Kidney tubule cell (primary cell): ENCODE results near the gene CHMP3.
"Not testable (repeated sequence)": the region's sequence is repeated elsewhere in the genome, so short reads cannot be mapped to it uniquely, and the experiment has no call there.

Source experiments
- DNase-seq: peaks from one replicate; pipeline ENCODE4 v3.0.0-alpha.2; 2018; ENCODE audit warnings: low spot score

The CHMP3 gene

DNA sequence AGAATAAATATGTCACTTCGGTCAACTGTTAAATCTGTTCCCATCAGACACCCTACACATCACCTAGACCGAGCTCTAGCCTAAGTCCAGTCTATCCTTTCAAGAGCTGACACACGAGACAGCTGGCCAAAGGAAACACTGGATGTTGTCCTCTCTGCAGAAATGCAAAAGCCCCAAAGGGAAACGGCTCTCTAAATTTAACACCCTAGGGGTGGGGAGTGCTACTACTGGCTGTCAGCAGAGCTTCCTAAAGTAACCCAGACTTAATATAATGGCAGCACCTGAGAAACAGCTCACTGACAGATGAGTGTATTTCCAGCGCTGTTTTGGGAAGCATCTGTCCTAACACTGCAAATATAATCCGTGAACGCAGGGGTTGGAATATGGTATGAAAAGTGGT is 55.6 kb downstream of the CHMP3 start:
- DNase-seq = no peak

DNA sequence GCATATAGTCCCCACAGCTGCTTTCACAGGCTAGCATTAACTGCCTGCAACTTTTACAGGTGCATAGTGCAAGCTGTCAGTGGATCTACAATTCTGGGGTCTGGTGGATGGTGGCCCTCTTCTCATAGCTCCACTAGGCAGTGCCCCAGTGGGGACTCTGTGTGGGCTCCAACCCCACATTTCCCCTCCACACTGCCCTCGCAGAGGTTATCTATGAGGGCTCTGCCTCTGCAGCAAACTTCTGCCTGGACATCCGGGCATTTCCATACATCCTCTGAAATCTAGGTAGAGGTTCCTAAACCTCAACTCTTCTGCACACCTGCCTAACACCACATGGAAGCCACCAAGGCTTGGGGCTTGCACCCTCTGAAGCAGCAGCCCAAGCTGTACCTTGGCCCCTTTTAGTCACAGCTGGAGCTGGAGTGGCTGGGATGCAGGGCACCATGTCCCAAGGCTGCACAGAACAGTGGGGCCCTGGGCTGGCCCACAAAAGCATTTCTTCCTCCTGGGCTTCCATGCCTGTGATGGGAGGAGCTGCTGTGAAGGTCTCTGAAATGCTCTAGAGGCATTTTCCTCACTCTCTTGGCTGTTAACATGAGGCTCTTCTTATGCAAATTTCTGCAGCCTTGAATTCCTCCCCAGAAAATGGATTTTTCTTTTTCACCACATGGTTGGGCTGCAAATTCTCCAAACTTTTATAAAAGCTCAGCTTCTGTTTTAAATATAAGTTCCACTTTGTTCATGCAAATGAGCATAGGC is 62.7 kb downstream of the CHMP3 start:
- no peak for DNase-seq

GRCh38 chr2:86499326-86499725 is 63.9 kb downstream of the CHMP3 start:
- peak; percentile 16 for DNase-seq

- peak; percentile 43 for DNase-seq
Observed at GRCh38 chr2:86498468-86499260, 64.6 kb downstream of the CHMP3 start.

DNA sequence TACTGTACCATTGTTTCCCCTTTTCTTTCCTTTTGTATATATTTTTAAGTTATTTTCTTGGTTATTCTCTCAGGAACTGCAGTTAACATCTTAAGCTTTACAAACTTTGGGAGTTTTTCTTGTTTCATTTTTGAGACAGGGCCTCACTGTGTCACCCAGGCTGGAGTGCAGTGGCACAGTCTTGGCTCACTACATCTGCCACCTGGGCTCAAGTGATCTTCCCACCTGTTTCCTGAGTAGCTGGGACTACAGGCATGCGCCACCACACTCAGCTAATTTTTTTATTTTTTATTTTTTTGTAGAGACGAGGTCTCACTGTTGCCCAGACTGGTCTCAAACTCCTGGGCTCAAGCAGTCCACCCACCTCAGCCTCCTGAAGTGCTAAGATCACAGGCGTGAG is 66.9 kb downstream of the CHMP3 start:
- DNase-seq = not testable (repeated sequence)

DNA sequence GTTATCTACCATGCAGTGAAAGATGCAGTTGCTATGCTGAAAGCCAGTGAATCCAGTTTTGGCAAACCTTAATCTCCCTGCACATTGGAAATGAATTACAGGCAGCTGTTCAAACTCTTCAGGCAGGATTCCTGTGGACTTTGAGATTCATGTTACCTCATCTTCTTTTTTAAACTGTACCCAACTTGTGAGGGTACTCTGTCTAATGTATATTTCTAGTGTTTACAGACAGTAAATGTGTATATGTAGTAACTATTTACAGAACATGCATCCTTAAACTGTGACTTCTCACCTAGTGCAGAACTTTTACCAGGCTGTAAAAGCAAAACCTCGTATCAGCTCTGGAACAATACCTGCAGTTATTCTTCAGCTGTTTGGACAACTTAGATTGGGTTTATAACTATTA is 71.2 kb downstream of the CHMP3 start:
- no peak for DNase-seq

GRCh38 chr2:86491088-86491487 is 72.2 kb downstream of the CHMP3 start:
- DNase-seq = no peak

DNA sequence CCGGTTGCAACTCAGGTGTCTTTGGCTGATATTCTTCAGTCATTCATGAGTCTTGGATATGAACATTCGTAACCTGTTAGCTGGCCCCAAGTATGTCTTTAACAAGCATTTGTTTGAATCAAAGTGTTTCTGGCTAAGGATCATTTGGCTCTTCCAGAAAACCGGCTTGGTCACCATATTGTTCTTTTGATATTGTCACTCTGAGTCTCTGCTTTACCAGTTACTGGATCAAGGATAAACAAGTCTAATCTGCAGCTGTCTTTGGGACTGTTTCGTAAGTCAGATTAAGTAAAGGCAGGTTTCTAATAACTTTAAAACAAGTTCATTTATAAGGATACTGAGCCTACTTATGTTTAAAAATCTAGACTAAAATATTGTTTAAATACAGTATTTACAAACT is 73.0 kb downstream of the CHMP3 start:
- DNase-seq = no peak

- DNase-seq = no peak
Observed at GRCh38 chr2:86489542-86489941, 73.7 kb downstream of the CHMP3 start.

DNA sequence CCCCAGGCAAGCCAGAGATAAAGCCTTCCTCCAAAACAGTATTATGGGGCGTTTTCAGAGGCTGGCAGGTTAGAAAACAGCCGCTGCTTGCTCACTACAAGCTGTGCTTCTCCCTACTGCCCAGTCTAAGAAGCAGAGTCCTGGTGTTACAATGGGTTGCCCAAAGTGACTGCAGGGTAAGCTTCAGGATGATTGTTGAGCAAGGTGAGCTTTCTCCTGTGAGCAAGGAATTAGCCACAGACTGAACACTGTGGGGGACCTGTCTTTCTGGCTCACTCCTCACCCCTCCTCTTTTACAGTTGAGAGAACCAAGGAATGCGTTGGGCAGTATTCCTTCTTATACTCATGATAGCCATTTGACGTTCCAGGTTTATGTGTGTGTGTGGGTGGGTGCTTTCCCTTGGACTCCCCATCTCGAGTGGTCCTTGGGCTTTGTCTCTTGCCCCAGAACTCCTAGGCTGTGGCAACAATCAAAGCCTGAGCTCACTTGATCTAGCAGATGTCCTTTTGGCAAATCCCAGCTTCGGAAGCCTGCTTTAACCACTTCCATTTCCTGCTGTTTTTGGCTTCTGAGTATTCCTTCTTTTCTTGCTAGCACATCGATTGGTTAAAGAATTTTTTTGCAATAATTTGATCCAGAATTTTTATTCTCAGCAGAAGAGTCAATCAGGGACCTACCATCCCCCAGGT is 74.5 kb downstream of the CHMP3 start:
- DNase-seq = no peak

- DNase-seq = no peak
Observed at GRCh38 chr2:86487062-86487461, 76.2 kb downstream of the CHMP3 start.

- no peak for DNase-seq
Observed at GRCh38 chr2:86485802-86486201, 77.4 kb downstream of the CHMP3 start.

- DNase-seq = no peak
Observed at GRCh38 chr2:86485103-86485502, 78.1 kb downstream of the CHMP3 start.

- DNase-seq = no peak
Observed at GRCh38 chr2:86484385-86484784, 78.9 kb downstream of the CHMP3 start.

- peak; percentile 58 for DNase-seq
Observed at GRCh38 chr2:86482034-86482433, 81.2 kb downstream of the CHMP3 start.

DNA sequence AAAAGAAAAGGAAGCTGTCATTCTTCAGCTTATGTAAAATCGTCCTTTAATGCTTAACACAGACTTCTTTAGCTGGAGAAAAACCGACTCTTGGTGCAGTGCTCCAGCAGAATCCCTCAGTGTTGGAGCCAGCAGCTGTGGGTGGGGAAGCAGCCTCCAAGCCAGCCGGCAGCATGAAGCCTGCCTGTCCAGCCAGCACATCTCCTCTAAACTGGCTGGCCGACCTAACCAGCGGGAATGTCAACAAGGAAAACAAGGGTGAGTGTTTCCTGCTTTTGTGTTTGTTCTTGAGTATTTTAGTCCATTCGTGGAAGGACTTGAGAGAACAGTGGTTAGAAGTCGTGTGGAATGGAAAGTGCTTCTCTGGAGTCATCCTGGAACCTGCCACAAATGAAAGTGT is 83.1 kb downstream of the CHMP3 start:
- no peak for DNase-seq

DNA sequence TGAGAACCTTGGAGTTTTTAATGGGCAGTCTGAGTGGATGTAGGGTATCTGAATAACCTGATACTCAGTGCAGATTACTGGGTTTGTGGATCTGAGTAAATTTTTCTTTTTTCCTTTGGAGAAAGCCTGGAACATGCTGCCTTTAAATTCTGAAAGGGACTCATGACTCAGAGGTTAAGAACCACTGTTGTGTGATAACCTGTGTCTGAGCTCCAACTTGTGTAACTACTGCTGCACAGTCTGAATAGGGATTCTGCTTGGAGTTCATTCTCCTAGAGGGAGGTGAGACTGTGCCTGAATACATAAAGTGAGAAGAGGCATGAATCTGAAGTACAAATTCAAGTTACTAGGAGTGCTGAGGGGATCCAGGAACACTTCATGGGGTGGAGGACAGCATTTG is 85.9 kb downstream of the CHMP3 start:
- DNase-seq = peak; percentile 36

- DNase-seq = no peak
Observed at GRCh38 chr2:86476918-86477317, 86.3 kb downstream of the CHMP3 start.

DNA sequence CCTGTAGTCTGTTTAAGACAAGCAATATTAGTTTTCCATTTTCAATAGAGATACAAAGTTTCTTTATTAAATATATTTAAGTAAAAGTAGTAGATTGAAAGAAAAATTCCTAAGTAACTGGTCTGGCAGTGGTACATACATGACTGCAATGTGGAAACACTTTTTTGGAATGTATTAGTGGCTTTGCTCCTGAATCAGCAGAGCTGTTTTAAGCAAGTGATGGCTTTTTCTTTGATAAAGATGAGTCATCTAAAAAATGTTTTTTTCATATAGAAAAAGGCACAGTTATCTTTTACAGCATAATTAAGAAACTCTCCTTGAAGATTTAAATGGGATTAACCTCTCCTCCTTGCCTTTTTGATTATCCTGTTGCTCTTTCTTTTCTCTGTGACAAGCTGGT is 87.2 kb downstream of the CHMP3 start:
- DNase-seq = no peak

GRCh38 chr2:86471637-86472036 is 91.6 kb downstream of the CHMP3 start:
- no peak for DNase-seq

- no peak for DNase-seq
Observed at GRCh38 chr2:86470890-86471289, 92.4 kb downstream of the CHMP3 start.

DNA sequence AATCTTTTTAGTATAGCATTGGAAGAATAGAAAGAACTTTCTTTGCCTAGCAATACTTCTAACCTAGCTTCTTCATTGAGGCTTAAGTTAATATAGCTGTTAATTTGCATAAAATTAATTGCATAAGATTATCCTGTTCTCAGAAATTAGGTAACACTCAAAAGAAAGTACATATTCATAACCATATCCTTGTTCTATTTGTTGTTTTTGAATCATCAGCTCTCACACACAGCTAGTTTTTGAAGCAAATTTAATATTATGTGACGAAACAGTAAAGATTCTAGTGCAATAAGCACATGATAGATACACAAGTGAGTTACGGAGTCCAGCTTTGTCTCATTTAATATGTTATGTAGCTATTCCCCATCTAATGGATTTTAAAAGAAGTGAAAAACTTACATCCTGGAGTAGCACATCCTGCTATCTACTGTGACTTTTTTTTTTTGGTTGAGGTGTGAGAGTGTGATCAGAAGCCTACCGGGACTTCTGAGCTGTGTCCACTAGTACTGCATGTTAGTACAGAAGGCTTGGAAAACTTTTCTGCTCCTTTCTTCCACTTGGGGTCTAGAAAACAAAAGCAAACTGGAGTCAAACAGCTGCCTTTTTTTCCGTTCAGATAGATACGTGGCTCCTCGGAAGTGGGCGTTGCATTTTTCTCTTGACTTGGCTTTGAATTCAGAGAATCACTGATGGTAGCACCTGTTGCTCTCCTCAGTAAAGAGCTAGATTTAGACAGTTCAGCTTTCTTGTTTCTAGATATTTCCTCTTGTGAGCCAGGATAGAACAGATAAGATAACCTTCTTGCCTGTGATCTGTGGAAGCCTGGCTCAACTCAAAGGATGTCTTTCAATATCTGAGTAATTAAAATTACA is 94.8 kb downstream of the CHMP3 start:
- no peak for DNase-seq
